Calu3 (cell line): Measurements from ENCODE around the gene SHPK. TPM values are rescaled to one million over a fixed set of nuclear protein-coding genes. Genes with fewer than 3 reads are reported as not detected.

ENCODE experiments used
- BruUV-seq: library from RNA; stranded (reverse); fragments of 400-500 nt; replicated peaks from 2 replicates; lab custom pipeline; 2021; lab: Mats Ljungman, UMichigan
- CTCF ChIA-PET: fragments of 300-600 bp; sonication (Branson Sonifier 250); formaldehyde crosslinking; loops from one replicate; lab custom pipeline; 2022; ENCODE audit warnings: antibody characterized with exemption; lab: Charles Lee
- DNase-seq: peaks from one replicate; pipeline ENCODE4 v3.0.0; 2022
- H3K27ac Mint-ChIP-seq: one replicate; pipeline ENCODE4 v1.8.0; 2022; ENCODE audit warnings: mixed read lengths; ENCODE audit not compliant: unreplicated experiment
- H3K27me3 Mint-ChIP-seq: one replicate; pipeline ENCODE4 v1.8.0; 2022; ENCODE audit warnings: mixed read lengths; ENCODE audit not compliant: unreplicated experiment
- H3K36me3 Mint-ChIP-seq: one replicate; pipeline ENCODE4 v1.8.0; 2022; ENCODE audit warnings: mild to moderate bottlenecking, moderate library complexity, mixed read lengths; ENCODE audit not compliant: insufficient read depth, unreplicated experiment
- H3K4me1 Mint-ChIP-seq: one replicate; pipeline ENCODE4 v1.8.0; 2022; ENCODE audit warnings: mild to moderate bottlenecking, low read depth, mixed read lengths; ENCODE audit not compliant: unreplicated experiment
- H3K4me3 Mint-ChIP-seq: one replicate; pipeline ENCODE4 v1.8.0; 2022; ENCODE audit warnings: mild to moderate bottlenecking, low read depth, moderate library complexity, mixed read lengths; ENCODE audit not compliant: unreplicated experiment
- H3K9me3 Mint-ChIP-seq: one replicate; pipeline ENCODE4 v1.8.0; 2022; ENCODE audit warnings: low read depth, mixed read lengths; ENCODE audit not compliant: unreplicated experiment
- intact Hi-C: fragments of 100-400 bp; cut with micrococcal nuclease; formaldehyde crosslinking; loops from one replicate; pipeline ENCODE4 v1.10.0; 2022; ENCODE audit not compliant: unreplicated experiment
- total RNA-seq: library from RNA; stranded (reverse); gene quantifications from 2 replicates; pipeline ENCODE4 v1.2.3, GENCODE V29; 2022
- TF ChIP-seq, protein P1 (sequence below): fragments of 200-600 bp; IDR thresholded peaks from one replicate; pipeline ENCODE4 v1.8.0; 2022; ENCODE audit warnings: antibody characterized with exemption; ENCODE audit not compliant: unreplicated experiment

Gene SHPK
- total RNA-seq, 1 experiment from 2014 or later: 9.4 TPM

DNA sequence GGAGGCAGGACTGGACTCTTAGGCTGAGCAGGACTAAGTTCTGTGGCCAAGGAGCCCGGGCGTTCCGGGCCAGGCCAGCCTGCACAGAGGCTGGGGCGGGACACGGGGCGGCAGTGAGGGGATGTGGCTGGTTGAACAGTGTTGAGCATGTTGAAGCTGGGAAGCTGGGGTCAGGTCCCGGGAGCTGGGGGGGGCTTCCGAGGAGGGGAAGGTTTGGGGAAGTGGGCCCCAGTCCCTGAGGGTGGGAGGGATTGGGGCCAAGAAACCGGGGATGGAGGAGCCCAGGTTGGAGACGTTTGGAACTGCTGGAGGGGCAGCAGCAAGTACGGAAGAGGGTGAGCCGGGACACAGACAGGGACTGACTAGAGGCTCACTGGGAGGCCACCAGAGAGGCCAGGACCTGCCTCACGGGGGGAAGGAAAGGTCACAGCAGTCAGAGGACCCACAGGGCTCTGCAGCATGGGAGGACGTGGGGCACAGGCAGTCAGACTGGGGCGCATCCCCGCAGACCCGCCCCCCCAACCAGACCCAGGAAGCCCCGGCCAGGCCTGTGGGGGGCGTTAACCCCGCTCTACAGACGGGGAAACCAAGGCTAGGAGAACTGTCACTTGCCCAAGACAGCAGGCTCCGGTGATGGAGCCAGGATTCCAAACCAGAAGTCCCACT is 22.9 kb upstream of the SHPK start:
- H3K4me3 Mint-ChIP-seq: no peak overlapping the region
- H3K27me3 Mint-ChIP-seq: no peaks in the 10 kb centered on the region
- H3K4me1 Mint-ChIP-seq: no peaks in the 10 kb centered on the region
- TF ChIP-seq, protein P1, sequence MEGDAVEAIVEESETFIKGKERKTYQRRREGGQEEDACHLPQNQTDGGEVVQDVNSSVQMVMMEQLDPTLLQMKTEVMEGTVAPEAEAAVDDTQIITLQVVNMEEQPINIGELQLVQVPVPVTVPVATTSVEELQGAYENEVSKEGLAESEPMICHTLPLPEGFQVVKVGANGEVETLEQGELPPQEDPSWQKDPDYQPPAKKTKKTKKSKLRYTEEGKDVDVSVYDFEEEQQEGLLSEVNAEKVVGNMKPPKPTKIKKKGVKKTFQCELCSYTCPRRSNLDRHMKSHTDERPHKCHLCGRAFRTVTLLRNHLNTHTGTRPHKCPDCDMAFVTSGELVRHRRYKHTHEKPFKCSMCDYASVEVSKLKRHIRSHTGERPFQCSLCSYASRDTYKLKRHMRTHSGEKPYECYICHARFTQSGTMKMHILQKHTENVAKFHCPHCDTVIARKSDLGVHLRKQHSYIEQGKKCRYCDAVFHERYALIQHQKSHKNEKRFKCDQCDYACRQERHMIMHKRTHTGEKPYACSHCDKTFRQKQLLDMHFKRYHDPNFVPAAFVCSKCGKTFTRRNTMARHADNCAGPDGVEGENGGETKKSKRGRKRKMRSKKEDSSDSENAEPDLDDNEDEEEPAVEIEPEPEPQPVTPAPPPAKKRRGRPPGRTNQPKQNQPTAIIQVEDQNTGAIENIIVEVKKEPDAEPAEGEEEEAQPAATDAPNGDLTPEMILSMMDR: no peak
- H3K27ac Mint-ChIP-seq: no peak overlapping the region
- BruUV-seq: no TSS peak
- no peaks in the 10 kb centered on the region for H3K9me3 Mint-ChIP-seq
- intact Hi-C loops: no loop called here
- peaks cover 57% of the 10 kb centered on the region for H3K36me3 Mint-ChIP-seq
- CTCF ChIA-PET: interaction anchor here (0.6 kb wide), 1 partner anchor 38 kb away, joined by 3 read pairs; no protein-coding TSS in a partner anchor
- no peak for DNase-seq

DNA sequence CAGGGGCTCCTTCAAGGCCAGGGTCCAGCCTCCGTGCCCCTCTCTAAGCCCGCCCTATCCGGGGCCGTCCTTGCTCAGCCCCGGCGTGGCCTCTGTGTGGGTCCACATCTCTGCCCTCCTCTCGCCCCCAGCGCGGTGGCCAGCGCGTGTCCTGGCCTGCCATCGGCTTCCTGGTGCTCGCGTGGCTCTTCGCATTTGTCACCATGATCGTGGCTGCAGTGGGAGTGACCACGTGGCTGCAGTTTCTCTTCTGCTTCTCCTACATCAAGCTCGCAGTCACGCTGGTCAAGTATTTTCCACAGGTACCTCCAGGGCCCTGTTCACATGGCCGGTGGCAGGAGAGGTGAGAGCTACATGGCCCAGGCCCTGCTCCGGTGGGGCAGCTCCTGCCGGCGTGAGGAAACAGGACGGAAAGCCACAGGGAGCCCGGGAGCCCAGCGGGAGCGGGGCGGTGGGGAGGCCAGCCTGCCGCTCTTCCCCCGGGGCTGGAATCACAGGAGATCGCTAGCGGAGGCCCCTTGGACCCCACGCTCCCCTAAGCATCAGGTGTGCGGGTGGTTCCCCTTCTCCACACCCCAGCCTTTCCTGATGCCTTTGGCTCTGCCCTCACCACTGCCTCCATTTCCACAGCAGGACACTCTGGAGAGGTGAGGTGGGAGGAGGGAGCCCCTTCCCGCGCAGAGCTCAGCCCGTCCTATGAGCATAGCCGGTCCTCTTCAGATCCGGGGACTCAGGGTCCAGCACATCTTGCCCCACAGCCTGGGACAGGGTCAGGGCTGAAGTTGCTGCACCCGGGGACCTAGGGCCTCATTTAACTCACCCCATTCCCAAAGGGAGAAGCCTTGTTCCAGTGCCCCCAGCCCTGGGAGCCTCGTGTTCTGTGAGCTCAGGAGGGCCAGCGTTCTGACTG is 22.1 kb upstream of the SHPK start:
- TF ChIP-seq, protein P1: no peak
- Mint-ChIP-seq H3K9me3 (no peaks in the 10 kb centered on the region), H3K4me1 (no peaks in the 10 kb centered on the region), H3K27ac (no peak overlapping the region), H3K36me3 (peaks cover 52% of the 10 kb centered on the region), H3K4me3 (no peak overlapping the region), H3K27me3 (no peaks in the 10 kb centered on the region)
- BruUV-seq: no TSS peak
- intact Hi-C loops: no loop called here
- CTCF ChIA-PET: no interaction called here
- no peak for DNase-seq

DNA sequence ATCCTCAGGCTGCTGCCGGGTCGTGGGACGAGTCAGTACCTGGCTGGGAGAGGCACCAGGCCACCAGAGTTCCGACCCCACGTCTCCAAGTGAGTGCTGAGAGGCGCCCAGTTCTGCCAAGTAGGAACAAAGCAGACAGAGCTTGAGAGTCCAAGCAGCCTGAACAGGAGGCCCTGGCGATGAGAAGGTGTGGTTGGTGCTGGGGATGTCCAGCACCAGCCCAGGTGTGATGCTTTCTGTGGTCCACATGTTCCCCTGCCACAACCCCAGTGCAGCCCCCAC is 21.5 kb upstream of the SHPK start:
- BruUV-seq: no TSS peak
- DNase-seq: no peak
- Mint-ChIP-seq H3K36me3 (peaks cover 52% of the 10 kb centered on the region), H3K4me3 (no peak overlapping the region), H3K4me1 (no peaks in the 10 kb centered on the region), H3K27ac (no peak overlapping the region), H3K9me3 (no peaks in the 10 kb centered on the region), H3K27me3 (no peaks in the 10 kb centered on the region)
- intact Hi-C loops: no loop called here
- CTCF ChIA-PET: no interaction called here
- TF ChIP-seq, protein P1: no peak

DNA sequence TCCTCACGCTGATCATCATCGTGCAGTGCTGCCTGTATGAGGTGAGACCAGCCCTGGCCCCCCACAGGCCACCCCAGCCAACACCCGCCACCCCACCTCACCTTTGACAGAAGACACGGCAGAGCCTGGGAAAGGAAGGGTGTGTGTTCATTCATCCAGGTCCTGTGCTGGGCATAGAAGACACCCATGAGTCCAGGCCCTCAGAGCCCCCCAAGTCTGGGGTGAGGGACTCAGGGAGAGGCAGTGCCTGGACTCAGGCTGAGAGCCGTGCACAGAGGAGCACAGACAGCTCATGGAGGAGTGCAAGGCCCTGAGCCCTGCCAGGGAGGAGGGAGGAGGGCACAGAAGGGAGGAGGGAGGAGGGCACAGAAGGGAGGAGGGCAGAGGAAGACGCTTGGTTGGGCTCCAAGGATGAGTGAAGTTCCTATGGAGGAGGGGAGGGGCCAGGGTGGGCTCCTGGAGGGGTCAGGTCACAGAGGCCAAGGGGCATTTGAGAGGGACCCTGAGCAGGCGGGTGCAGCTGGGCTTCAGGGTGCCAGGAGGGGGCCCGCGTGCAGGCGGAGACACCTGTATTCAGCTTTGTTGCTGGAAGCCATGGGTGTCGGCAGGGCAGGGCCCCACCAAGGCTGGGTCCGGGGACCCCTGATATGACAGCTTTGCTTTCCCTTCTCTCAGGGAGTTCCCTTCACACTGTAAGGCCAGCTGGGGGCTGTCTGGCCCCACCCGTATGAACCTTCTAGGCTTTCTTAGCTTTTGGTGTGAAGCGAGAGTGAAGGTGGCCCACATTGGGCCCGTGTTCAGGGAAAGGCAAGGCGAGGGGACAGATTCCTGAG is 20.9 kb upstream of the SHPK start:
- Mint-ChIP-seq H3K4me3 (no peak overlapping the region), H3K4me1 (no peaks in the 10 kb centered on the region), H3K27ac (peak overlapping the region; percentile 44), H3K36me3 (peaks cover 54% of the 10 kb centered on the region), H3K9me3 (no peaks in the 10 kb centered on the region), H3K27me3 (no peaks in the 10 kb centered on the region)
- intact Hi-C loops: no loop called here
- no TSS peak for BruUV-seq
- no peak for DNase-seq
- TF ChIP-seq, protein P1: no peak
- CTCF ChIA-PET: interaction anchor here (0.6 kb wide), 2 partner anchors 26 to 842 kb away, joined by 3 to 9 read pairs; no protein-coding TSS in a partner anchor
